ENCODE measurements around the gene KRTDAP.

Gene KRTDAP

DNA sequence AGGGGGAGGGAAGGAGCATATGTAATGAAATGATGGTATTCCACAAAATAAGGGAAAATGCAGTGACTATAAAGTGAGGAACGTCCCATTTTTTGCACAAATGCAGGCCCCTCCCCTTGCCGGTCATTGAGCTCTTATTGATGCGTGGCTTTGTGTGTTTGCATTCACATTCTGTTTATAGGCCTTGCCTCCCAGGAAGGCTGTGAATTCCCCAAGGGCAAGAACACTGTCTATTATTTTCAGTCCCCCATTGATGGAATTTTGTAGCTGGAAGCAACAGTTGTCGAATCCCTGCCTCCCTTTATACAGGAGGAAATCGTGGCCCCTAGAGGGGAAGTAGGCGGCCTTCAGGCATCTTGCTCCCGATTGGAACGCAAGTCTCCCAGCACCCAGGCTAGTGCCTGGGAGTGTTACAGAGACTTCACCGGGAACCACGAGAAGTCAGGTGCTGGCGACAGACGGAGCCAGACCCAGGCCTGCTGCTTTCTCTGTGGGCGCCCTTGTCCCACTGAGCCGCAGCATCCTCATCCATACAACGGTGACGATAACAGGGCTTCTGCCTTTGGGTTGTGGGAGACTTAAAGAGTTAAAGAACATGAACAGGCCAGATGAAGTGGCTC is 31.0 kb upstream of the KRTDAP start:
- no peak for TF ChIP-seq GABPA (IDR thresholded peaks at IDR 0.05; ENCODE audit: low read depth)
- TF ChIP-seq SPI1 (IDR thresholded peaks at IDR 0.05; ENCODE audit: borderline replicate concordance, low read depth) = no peak
- TF ChIP-seq, protein P1, sequence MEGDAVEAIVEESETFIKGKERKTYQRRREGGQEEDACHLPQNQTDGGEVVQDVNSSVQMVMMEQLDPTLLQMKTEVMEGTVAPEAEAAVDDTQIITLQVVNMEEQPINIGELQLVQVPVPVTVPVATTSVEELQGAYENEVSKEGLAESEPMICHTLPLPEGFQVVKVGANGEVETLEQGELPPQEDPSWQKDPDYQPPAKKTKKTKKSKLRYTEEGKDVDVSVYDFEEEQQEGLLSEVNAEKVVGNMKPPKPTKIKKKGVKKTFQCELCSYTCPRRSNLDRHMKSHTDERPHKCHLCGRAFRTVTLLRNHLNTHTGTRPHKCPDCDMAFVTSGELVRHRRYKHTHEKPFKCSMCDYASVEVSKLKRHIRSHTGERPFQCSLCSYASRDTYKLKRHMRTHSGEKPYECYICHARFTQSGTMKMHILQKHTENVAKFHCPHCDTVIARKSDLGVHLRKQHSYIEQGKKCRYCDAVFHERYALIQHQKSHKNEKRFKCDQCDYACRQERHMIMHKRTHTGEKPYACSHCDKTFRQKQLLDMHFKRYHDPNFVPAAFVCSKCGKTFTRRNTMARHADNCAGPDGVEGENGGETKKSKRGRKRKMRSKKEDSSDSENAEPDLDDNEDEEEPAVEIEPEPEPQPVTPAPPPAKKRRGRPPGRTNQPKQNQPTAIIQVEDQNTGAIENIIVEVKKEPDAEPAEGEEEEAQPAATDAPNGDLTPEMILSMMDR (IDR thresholded peaks at IDR 0.05; ENCODE audit: insufficient read depth, low read length) = no peak
- no peak for TF ChIP-seq POLR2AphosphoS5 (IDR thresholded peaks at IDR 0.05; ENCODE audit: low read depth)
- TF ChIP-seq, protein P2, sequence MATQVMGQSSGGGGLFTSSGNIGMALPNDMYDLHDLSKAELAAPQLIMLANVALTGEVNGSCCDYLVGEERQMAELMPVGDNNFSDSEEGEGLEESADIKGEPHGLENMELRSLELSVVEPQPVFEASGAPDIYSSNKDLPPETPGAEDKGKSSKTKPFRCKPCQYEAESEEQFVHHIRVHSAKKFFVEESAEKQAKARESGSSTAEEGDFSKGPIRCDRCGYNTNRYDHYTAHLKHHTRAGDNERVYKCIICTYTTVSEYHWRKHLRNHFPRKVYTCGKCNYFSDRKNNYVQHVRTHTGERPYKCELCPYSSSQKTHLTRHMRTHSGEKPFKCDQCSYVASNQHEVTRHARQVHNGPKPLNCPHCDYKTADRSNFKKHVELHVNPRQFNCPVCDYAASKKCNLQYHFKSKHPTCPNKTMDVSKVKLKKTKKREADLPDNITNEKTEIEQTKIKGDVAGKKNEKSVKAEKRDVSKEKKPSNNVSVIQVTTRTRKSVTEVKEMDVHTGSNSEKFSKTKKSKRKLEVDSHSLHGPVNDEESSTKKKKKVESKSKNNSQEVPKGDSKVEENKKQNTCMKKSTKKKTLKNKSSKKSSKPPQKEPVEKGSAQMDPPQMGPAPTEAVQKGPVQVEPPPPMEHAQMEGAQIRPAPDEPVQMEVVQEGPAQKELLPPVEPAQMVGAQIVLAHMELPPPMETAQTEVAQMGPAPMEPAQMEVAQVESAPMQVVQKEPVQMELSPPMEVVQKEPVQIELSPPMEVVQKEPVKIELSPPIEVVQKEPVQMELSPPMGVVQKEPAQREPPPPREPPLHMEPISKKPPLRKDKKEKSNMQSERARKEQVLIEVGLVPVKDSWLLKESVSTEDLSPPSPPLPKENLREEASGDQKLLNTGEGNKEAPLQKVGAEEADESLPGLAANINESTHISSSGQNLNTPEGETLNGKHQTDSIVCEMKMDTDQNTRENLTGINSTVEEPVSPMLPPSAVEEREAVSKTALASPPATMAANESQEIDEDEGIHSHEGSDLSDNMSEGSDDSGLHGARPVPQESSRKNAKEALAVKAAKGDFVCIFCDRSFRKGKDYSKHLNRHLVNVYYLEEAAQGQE (IDR thresholded peaks at IDR 0.05; ENCODE audit: insufficient replicate concordance, low read depth) = no peak
- DNase-seq (ENCODE audit: low read depth in 1 of 2, low spot score in 1 of 2) = no peak
- H3K27ac ChIP-seq (replicated peaks) = no peak overlapping the region
- H3K4me3 ChIP-seq (replicated peaks; ENCODE audit: insufficient read depth, low read length) = no peak overlapping the region
- H3K27me3 ChIP-seq (ENCODE audit: insufficient read depth, poor library complexity, severe bottlenecking) = peaks cover 2% of the 10 kb centered on the region

DNA sequence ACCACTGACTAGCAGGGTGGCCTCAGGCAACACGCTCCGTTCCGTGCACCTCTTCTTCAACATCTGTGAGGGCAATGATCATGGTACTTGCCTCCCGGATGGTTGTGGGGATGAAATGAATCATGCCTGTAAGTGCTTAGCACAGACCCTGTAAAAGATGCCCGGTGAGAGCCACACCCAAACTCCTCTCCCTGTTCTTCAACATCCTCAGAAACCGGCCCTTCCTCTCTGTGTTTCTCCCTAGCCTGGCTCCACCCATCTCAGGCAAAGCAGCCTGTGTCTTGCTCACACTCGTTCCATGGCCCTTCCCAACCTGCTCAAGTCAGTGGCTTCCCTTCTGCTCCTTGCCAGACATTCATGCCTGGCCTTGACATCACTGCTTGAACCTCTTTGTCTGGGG is 29.0 kb upstream of the KRTDAP start:
- H3K27me3 ChIP-seq (ENCODE audit: insufficient read depth, poor library complexity, severe bottlenecking) = peaks cover 2% of the 10 kb centered on the region
- no peak overlapping the region for H3K27ac ChIP-seq (replicated peaks)
- DNase-seq (ENCODE audit: low read depth in 1 of 2, low spot score in 1 of 2) = no peak
- no peak overlapping the region for H3K4me3 ChIP-seq (replicated peaks; ENCODE audit: insufficient read depth, low read length)
- TF ChIP-seq SPI1 (IDR thresholded peaks at IDR 0.05; ENCODE audit: borderline replicate concordance, low read depth) = no peak
- TF ChIP-seq, protein P2 (IDR thresholded peaks at IDR 0.05; ENCODE audit: insufficient replicate concordance, low read depth) = no peak
- TF ChIP-seq, protein P1 (IDR thresholded peaks at IDR 0.05; ENCODE audit: insufficient read depth, low read length) = no peak
- TF ChIP-seq POLR2AphosphoS5 (IDR thresholded peaks at IDR 0.05; ENCODE audit: low read depth) = no peak
- no peak for TF ChIP-seq GABPA (IDR thresholded peaks at IDR 0.05; ENCODE audit: low read depth)

DNA sequence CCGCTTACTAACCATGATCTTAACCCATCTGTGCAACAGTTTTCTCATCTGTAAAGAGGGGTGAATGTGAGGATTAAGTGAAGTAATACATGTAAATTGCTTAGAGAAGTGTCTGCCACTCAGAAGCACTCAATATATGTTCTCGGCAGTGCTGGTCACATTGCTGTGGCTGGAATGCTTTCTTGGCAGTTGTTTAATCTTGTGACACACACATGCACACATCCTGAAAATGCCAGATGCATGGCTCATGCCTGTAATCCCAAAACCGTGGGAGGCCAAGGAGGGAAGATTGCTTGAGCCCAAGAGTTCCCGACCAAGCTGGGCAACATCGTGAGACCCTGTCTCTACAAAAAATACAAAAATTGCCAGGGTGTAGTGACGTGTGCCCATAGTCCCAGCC is 28.0 kb upstream of the KRTDAP start:
- no peak overlapping the region for H3K27ac ChIP-seq (replicated peaks)
- DNase-seq (ENCODE audit: low read depth in 1 of 2, low spot score in 1 of 2) = no peak
- H3K4me3 ChIP-seq (replicated peaks; ENCODE audit: insufficient read depth, low read length) = no peak overlapping the region
- H3K27me3 ChIP-seq (ENCODE audit: insufficient read depth, poor library complexity, severe bottlenecking) = peaks cover 2% of the 10 kb centered on the region
- no peak for TF ChIP-seq SPI1 (IDR thresholded peaks at IDR 0.05; ENCODE audit: borderline replicate concordance, low read depth)
- no peak for TF ChIP-seq POLR2AphosphoS5 (IDR thresholded peaks at IDR 0.05; ENCODE audit: low read depth)
- TF ChIP-seq, protein P1 (IDR thresholded peaks at IDR 0.05; ENCODE audit: insufficient read depth, low read length) = no peak
- no peak for TF ChIP-seq GABPA (IDR thresholded peaks at IDR 0.05; ENCODE audit: low read depth)
- TF ChIP-seq, protein P2 (IDR thresholded peaks at IDR 0.05; ENCODE audit: insufficient replicate concordance, low read depth) = no peak
